Activated T-helper 1 cell treated with Interleukin-2 at 50 U/mL for 16 hours (primary cell): Measurements from ENCODE around the gene SELENOM.

Source experiments
- DNase-seq: peaks from one replicate; pipeline ENCODE4 v3.0.0-alpha.2; 2020; ENCODE audit warnings: low read depth

Gene SELENOM

DNA sequence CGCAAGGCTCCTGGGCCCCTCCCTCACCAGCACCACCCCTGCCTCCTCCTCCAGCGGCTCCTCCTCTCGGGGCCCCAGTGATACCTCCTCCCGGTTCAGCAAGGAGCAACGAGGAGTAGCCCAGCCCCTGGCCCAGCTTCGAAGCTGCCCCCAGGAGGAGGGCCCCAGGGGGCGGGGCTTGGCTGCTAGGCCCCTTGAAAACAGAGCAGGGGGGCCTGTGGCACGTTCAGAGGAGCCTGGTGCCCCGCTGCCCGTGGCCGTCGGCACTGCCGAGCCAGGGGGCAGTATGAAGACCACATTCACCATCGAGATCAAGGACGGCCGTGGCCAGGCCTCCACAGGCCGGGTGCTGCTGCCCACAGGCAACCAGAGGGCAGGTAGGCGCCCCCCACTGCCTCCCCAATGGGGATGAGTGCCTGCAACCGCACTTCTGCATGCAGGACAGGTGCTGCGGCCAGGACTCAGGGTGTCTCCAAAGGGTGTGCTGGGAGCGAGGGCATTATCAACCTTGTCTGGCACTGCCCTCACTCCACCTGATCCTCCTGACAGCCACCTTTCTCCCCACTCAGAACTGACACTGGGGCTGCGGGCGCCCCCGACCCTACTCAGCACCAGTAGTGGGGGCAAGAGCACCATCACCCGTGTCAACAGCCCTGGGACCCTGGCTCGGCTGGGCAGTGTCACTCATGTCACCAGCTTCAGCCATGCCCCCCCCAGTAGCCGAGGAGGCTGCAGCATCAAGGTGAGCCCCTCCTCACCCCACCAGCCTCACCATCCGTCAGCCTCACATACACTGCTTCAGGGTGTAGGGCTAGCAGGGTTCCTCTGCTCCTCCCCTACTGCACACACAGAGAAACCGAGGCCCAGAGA, 16.0 kb downstream of the SELENOM start:
- DNase-seq = no peak

DNA sequence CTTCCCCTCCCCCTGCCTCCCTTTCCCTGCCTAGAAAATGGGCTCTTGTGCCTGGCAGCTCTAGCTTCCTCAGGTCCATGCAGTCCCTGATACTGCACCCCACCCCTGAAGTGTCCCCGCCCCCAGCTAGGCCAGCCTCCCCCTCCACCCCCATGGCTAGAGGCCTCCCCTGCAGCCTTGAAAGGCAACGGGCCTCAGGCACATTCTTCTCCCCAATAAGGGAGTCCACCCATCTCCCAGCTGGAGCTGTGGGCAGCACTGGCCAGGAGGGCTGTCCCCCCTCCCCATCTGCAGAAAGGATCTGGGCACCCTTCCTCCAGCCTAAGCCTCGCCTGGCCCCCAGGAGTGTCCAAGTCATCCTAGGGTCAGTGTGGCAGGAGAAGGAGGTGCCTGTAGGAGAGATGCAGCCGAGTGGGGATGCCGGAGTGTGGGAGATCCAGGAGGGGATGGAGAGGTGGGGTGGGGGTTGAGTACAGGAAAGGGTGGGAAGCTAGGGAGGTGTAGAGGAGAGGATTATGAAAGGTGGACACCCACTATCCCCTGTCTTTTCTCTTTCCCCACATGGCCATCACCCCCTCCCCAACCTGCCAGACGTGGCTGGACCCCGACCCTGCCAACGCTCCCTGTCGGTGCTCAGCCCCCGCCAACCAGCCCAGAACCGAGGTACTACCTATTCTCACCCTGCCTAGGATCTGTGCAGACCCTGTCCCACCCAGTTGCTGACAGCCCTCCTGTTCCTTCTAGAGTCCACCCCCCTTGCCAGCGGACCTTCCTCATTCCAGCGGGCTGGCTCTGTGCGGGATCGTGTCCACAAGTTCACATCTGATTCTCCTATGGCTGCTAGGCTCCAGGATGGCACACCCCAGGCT, 16.9 kb downstream of the SELENOM start:
- DNase-seq = no peak

- peak; percentile 23 for DNase-seq
Observed at GRCh38 chr22:31089160-31090100, 17.9 kb downstream of the SELENOM start.

DNA sequence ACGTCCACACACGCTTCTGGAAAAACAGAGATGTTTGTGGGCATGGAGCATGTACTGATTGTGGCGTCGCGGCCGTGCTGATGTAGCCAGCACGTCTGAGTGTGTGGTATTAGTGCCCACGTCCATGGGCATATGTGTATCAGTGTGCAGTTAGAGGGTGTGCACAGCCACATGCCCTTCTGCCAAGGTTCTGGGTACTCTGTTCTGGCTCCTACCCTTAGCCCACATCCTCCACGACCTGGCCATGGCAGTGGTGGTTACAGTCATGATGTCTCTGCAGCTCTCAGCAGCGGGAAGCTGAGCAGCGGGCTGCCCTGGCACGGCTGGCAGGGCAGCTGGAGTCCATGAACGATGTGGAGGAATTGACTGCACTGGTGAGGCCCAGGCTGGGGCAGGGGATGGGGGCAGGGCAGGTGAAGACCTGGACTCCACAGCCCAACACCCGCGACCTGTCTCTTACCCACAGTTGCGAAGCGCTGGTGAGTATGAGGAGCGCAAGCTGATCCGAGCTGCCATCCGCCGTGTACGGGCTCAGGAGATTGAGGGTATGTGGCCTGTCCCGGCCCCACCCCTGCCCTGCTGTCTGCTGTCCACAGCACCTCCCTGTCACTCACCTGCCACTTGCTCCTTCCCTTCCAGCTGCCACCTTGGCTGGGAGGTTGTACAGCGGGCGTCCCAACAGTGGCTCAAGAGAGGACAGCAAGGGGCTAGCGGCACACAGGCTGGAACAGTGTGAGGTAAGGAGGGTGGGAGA, 19.0 kb downstream of the SELENOM start:
- no peak for DNase-seq

DNA sequence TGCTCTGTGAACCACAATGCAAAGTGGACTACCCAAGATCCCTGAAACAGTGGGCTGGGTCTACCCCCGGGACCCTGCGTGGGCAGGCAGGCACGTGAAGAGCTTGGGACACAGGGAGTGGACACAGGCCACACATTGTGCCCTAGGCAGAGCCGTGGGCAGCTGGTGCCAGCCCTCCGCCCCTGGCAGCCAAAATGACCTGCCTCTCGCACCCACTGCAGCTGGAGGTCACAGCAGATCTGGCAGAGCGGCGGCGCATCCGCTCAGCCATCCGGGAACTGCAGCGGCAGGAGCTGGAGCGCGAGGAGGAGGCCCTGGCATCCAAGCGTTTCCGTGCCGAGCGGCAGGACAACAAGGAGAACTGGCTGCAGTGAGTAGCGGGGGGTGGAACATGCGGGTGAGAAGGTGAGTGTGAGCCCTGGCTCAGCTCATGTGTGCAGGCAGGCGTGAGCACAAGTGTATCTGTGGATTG, 19.6 kb downstream of the SELENOM start:
- DNase-seq = no peak

- DNase-seq = no peak
Observed at GRCh38 chr22:31086703-31087330, 20.6 kb downstream of the SELENOM start.

GRCh38 chr22:31085928-31086327, 21.4 kb downstream of the SELENOM start:
- DNase-seq = no peak

DNA sequence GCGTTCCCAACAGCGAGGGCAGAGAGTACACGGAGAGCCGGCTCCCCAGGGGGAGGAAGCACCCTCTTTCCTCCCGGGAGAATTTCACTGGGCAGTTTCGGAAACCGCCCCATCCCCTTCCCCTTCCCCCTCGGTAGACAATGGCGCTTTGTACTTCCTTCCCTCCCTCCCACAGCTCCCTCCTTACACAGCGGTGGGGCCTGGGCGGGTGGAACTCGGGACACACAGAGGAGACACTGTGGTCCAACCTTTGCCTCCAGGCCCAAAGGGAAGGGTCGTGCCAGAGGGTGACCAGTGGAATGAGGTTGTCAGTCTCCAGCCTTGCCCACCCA, 21.9 kb downstream of the SELENOM start:
- no peak for DNase-seq

- DNase-seq = peak; percentile 78
Observed at GRCh38 chr22:31084811-31085492, 22.4 kb downstream of the SELENOM start.

DNA sequence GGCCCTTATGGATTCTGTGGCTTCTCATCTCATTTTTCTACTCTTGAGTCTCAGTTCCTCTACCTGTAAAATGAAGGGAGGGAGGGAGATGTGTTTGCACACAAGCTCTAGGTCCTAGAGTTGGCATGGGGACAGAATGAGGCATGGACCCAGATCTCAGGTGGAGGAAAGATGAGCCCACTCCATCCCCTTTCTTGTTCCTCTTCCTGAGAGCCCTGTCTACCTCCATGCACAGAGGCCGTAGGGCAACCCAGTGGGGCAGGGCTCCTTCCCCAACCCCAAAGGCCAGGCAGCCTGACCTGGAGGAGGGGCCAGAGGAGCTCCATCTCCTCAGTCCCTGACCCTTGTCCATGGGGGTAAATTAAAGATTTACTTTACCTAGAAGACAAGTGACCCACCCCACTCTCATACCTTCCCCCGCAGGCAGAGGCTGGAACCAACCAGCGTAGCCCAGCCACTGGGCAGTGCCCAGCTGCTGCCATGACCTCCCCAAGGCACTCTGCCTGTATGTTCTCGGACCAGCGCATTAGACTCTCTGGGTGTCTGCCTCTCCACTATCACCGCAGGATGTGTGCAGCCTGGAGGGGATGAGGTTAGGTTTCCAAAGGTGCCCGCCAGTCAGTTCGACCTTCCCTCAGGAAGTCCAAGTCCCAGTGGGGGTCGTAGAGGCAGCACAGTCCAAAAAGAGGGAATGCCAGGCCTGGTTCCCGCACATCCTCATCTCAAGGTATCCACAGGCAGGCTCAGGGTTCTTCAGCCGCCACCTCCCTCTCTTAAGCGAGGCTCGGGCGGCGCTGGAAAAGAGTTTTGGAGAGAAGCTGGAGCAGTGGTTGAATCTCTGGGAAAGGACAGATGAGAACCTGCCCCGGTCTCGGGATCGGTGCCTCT, 23.2 kb downstream of the SELENOM start:
- DNase-seq = no peak

DNA sequence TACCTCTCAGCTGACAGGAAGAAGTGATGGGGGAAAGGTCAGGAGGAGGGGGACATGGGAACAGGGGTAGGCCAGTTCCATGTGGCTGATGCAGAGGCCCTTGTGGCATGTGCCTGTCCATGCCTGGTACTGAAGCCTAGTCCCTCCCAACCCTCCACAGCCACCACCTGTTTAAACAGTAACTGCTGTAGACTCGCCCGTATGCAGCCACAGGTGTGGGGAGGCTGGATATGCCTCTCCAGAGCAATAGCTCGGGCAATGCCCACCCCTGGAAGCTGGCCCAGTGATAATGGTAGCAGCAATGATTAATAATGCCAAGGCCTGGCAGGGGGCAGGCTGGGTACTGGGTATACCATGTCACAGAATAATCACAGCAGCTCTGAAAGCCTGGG, 24.0 kb downstream of the SELENOM start:
- no peak for DNase-seq

DNA sequence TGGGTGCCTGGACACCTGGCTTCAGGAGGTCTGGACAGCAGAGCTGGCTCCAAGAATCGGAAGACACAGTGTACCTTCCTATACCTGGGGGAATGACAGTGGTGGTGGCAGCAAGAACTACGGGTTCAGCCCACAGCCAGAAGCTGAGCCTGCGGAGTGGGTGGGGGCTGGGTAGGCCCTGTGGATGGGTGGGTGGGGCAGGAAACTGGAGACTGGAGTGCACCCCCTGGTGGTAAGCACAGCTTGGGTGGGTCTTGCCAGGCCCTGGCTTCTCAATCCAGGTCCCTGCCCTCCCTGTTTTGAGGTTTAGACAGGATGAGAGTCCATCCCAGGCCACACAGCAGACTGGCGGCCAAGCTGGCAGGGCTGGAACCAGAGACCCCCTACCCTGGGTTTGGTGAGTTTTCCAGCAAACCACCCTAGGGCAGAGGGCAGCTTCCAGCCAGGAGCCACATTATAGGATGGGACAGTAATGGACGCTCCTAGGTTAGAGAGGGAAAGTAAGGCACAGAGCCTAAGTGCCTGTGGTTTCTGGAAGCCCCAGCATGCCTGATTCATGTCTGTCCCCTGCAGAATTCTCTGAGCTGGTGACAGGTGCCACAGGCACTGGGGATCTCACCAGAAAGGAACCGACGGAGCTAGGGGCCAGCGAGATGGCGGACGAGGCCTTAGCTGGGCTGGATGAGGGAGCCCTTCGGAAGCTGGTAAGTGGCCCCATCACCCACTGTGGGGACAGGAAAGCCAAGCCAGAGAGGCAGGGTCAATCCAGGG, 24.6 kb downstream of the SELENOM start:
- no peak for DNase-seq

GRCh38 chr22:31081963-31082605, 25.3 kb downstream of the SELENOM start:
- no peak for DNase-seq

- DNase-seq = peak; percentile 79
Observed at GRCh38 chr22:31080848-31081649, 26.3 kb downstream of the SELENOM start, which contains the start of gene SMTN. Gene SMTN, plus strand, starts transcription at chr22:31081318. Its CDS starts 1,941 bp downstream, at chr22:31083259.

- no peak for DNase-seq
Observed at GRCh38 chr22:31080164-31080847, 27.1 kb downstream of the SELENOM start.

DNA sequence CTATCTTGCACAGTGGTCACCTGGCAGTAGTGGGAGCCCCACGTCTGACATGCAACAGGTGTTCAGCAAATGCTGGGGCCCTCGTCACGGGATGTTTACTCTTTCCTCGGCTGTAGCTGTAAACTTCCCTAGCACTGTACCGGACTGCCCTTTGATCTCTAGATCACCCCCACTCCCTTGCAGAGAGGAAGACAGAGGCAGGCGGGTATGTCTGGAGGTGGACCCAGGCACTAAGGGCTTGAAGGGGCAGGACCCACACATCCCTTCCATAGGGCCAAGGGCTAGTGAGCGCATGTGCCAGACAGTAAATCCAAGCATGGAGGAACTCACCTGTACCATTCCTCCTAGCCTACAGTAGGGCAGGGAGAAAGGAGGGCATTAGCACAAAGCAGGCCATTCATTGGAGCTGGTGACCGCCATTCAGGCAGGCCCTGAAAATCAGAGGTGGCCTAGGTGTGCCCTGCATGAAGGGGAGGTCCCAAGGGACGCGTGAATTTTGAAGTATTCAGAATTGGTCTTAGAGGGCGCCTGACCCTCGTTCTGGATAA, 28.2 kb downstream of the SELENOM start:
- no peak for DNase-seq
